ENCODE results near the gene TMEM63C. TPM values are rescaled to one million over a fixed set of nuclear protein-coding genes. Genes with fewer than 3 reads are reported as not detected.

The TMEM63C gene
- total RNA-seq, 1 donor from 2014 or later = 1.5 TPM

DNA sequence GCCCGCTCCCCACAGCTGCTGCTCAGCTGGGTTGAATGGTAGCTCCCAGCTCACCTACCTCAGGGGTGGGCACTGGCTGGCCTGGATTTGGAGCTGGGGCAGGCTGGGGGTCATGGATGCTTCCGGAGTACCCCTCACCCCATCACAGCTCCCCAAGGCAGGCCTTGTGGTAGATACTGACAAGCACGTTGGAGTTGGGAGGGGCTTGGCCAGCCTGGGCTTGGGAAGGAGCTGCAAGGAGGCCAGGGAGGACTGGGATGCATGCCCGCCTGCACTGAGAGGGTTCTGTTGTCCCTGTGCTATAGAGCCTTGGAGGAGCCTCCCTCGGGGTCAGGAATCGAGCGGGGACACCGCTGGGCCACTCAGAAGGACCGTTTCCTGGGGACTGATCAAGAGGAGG is 14.2 kb downstream of the TMEM63C start:
- ATAC-seq (ENCODE audit: low read depth) (no peak), DNase-seq (no peak)
- peaks cover 5% of the 10 kb centered on the region for H3K27me3 Mint-ChIP-seq
- TF ChIP-seq, protein P1, sequence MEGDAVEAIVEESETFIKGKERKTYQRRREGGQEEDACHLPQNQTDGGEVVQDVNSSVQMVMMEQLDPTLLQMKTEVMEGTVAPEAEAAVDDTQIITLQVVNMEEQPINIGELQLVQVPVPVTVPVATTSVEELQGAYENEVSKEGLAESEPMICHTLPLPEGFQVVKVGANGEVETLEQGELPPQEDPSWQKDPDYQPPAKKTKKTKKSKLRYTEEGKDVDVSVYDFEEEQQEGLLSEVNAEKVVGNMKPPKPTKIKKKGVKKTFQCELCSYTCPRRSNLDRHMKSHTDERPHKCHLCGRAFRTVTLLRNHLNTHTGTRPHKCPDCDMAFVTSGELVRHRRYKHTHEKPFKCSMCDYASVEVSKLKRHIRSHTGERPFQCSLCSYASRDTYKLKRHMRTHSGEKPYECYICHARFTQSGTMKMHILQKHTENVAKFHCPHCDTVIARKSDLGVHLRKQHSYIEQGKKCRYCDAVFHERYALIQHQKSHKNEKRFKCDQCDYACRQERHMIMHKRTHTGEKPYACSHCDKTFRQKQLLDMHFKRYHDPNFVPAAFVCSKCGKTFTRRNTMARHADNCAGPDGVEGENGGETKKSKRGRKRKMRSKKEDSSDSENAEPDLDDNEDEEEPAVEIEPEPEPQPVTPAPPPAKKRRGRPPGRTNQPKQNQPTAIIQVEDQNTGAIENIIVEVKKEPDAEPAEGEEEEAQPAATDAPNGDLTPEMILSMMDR (IDR thresholded peaks at IDR 0.05) = no peak
- no peak overlapping the region for H3K4me3 Mint-ChIP-seq
- intact Hi-C loops (cut with micrococcal nuclease) = no loop called here
- CTCF ChIA-PET = no interaction called here
- H3K27ac Mint-ChIP-seq = no peak overlapping the region
- H3K4me1 Mint-ChIP-seq = no peaks in the 10 kb centered on the region
- H3K9me3 Mint-ChIP-seq = no peaks in the 10 kb centered on the region
- POLR2A ChIA-PET = no interaction called here
- H3K36me3 Mint-ChIP-seq (ENCODE audit: low read depth) = no peaks in the 10 kb centered on the region

DNA sequence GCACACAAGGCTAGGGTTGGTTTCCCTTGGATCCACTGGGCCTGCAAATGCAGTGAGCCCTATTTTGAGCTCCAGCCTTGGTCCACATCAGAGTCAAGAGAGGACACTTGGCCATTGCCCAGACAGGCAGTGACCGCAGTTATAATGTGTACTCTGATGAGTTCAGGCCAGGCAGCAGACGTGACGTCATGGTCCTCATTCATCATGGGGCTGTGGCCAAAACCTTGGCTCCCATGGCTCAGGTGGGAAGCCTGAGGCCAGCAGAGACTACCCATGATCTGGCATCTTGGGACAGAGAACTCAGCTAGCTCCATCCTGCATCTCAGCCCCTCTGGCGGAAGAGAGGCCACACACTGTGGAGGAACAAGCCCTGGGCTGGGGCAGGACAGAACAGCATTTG is 16.4 kb downstream of the TMEM63C start:
- DNase-seq = no peak
- Mint-ChIP-seq H3K4me1 (no peaks in the 10 kb centered on the region), H3K9me3 (no peaks in the 10 kb centered on the region), H3K36me3 (ENCODE audit: low read depth) (no peaks in the 10 kb centered on the region), H3K27me3 (peaks cover 8% of the 10 kb centered on the region), H3K4me3 (no peak overlapping the region), H3K27ac (no peak overlapping the region)
- POLR2A ChIA-PET = no interaction called here
- TF ChIP-seq, protein P1 (IDR thresholded peaks at IDR 0.05) = no peak
- ATAC-seq (ENCODE audit: low read depth) = no peak
- intact Hi-C loops (cut with micrococcal nuclease) = no loop called here
- CTCF ChIA-PET = no interaction called here

DNA sequence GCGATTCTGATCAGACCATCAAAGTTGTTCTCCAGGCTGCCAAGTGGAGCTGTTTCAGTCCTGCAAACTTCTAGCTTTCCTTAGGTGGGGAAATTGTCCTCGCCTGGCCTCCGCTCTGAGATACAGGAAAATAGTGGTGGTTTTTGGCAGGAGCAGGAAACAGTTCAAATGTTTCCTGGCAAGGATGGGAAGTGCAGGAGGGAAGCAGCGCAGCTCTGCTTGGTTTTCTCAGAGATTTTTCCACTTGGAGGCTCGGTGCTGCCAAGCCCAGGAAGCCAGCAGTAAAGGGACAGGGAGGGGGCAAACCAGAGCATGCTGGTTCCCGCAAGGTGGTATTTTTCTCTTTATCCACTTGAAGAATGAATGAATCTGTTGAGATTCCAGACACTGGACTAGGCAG is 17.0 kb downstream of the TMEM63C start:
- H3K4me1 Mint-ChIP-seq = no peaks in the 10 kb centered on the region
- H3K27ac Mint-ChIP-seq = no peak overlapping the region
- ATAC-seq (ENCODE audit: low read depth) (no peak), DNase-seq (no peak)
- intact Hi-C loops (cut with micrococcal nuclease) = no loop called here
- TF ChIP-seq, protein P1 (IDR thresholded peaks at IDR 0.05) = no peak
- ChIA-PET CTCF (no interaction called here), POLR2A (no interaction called here)
- no peaks in the 10 kb centered on the region for H3K9me3 Mint-ChIP-seq
- peaks cover 8% of the 10 kb centered on the region for H3K27me3 Mint-ChIP-seq
- no peaks in the 10 kb centered on the region for H3K36me3 Mint-ChIP-seq (ENCODE audit: low read depth)
- H3K4me3 Mint-ChIP-seq = no peak overlapping the region

DNA sequence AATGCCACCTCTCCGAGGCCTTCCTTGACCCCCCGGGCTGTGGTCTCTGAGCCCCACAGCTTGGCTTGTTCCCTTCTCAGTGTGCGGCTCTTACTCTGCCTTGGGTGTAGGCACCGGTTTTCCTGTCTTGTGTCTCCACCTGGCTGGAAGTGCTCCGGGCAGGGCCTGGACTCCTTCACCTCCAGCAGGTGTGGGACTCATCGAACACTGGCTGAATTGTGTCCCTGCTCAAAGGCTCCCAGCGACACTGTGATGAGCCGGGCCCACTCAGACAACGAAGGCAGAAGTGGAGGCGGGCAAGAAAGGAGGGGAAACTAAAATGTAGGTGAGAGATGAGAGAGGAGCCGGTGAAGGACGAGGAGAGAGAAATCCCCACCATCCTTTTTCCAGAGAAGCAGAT is 18.0 kb downstream of the TMEM63C start:
- H3K4me3 Mint-ChIP-seq = no peak overlapping the region
- H3K4me1 Mint-ChIP-seq = no peaks in the 10 kb centered on the region
- no peaks in the 10 kb centered on the region for H3K9me3 Mint-ChIP-seq

GRCh38 chr14:77200406-77200985 is 18.9 kb downstream of the TMEM63C start:
- Mint-ChIP-seq H3K36me3 (ENCODE audit: low read depth) (no peaks in the 10 kb centered on the region), H3K27ac (no peak overlapping the region), H3K27me3 (peaks cover 8% of the 10 kb centered on the region), H3K4me3 (no peak overlapping the region), H3K4me1 (no peaks in the 10 kb centered on the region), H3K9me3 (no peaks in the 10 kb centered on the region)
- TF ChIP-seq, protein P1 (IDR thresholded peaks at IDR 0.05) = no peak
- ChIA-PET POLR2A (no interaction called here), CTCF (interaction anchor here (1.3 kb wide), 1 partner anchor 116 kb away, joined by 3 read pairs; no protein-coding TSS in a partner anchor)
- DNase-seq (no peak), ATAC-seq (ENCODE audit: low read depth) (no peak)
- intact Hi-C loops (cut with micrococcal nuclease) = no loop called here

More for the DNA sequence above, 18.0 kb downstream of the TMEM63C start:
- Mint-ChIP-seq H3K27ac (no peak overlapping the region), H3K36me3 (ENCODE audit: low read depth) (no peaks in the 10 kb centered on the region), H3K27me3 (peaks cover 8% of the 10 kb centered on the region)
- TF ChIP-seq, protein P1 (IDR thresholded peaks at IDR 0.05) = no peak
- intact Hi-C loops (cut with micrococcal nuclease) = no loop called here
- no peak for ATAC-seq (ENCODE audit: low read depth)
- ChIA-PET CTCF (interaction anchor here (1.3 kb wide), 1 partner anchor 116 kb away, joined by 3 read pairs; no protein-coding TSS in a partner anchor), POLR2A (no interaction called here)
- no peak for DNase-seq

Data from activated B cell treated with CpG ODN at 0.5 μM for 24 hours (primary cell).